Gastroesophageal sphincter (tissue), 3 donors: ENCODE results near the gene SRRM5.

Experiments
- EP300 ChIP-seq: sonication (generic); formaldehyde crosslinking; IDR thresholded peaks from one replicate; pipeline ENCODE4 v1.6.1; 2017; ENCODE audit warnings: antibody characterized with exemption, mild to moderate bottlenecking
- POLR2A ChIP-seq, 2 donors: fragments of 450-650 bp; IDR thresholded peaks; one replicate each; pipeline ENCODE4 v1.6.1; 2017; ENCODE audit warnings: antibody characterized with exemption in 2 of 2, mild to moderate bottlenecking in 2 of 2, moderate library complexity in 1 of 2
- TF ChIP-seq, protein P1 (sequence below), 4 experiments: fragments of 200-600 bp in 2 of 4; fragments of 450-650 bp in 2 of 4; sonication (generic) in 1 of 4; IDR thresholded peaks; one replicate each; pipeline ENCODE4 v1.5.1; 2017 to 2019; ENCODE audit warnings: antibody characterized with exemption in 4 of 4, mild to moderate bottlenecking in 2 of 4, moderate library complexity in 2 of 4

DNA sequence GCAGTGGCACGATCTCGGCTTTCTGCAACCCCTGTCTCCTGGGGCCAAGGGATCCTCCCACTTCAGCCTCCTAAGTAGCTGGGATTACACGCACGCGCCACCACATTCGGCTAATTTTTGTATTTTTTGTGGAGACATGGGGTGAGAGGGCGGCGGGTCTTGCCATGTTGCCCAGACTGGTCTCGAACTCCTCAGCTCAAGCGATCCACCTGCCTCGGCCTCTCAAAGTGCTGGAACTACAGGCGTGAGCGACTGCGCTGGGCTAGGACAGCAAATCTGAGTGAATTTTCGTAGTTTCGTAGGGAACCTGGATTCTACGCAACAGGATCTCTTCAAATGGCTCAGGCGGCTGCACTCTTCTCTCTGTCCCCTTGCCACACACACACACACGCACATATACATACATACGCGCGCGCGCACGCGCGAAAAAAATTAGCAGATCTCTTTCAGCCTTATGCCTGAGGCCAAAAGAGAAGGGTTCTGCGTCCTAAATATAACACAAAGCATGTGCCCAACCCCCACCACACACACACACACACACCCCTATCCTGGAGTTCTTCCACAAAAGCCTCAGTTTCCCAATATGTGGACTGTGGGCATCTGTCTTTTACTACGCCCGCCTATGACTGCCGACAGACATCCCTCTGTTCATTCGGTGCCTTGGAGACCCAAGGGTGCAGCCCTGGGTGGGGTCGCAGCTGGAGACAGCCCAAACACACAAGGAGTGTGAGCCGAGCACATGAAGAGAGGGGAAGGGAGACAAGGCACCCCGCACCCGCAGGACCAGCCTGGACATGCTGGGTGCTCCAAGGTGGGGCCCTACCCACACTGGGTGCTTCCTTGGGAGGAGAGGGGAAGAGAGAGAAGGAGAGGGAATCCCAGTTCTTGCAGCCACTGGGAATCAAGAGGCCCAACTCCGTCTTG lies 35.7 kb upstream of the SRRM5 start:
- TF ChIP-seq, protein P1, sequence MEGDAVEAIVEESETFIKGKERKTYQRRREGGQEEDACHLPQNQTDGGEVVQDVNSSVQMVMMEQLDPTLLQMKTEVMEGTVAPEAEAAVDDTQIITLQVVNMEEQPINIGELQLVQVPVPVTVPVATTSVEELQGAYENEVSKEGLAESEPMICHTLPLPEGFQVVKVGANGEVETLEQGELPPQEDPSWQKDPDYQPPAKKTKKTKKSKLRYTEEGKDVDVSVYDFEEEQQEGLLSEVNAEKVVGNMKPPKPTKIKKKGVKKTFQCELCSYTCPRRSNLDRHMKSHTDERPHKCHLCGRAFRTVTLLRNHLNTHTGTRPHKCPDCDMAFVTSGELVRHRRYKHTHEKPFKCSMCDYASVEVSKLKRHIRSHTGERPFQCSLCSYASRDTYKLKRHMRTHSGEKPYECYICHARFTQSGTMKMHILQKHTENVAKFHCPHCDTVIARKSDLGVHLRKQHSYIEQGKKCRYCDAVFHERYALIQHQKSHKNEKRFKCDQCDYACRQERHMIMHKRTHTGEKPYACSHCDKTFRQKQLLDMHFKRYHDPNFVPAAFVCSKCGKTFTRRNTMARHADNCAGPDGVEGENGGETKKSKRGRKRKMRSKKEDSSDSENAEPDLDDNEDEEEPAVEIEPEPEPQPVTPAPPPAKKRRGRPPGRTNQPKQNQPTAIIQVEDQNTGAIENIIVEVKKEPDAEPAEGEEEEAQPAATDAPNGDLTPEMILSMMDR (IDR thresholded peaks at IDR 0.05) = no peak
- TF ChIP-seq EP300 (no peak), POLR2A (IDR thresholded peaks at IDR 0.05) (no peak)
